Colonic mucosa (tissue), 4 donors: ENCODE results near the gene HPSE. TPM values are rescaled to one million over a fixed set of nuclear protein-coding genes. Genes with fewer than 3 reads are reported as not detected.

Source experiments
- DNase-seq: peaks from one replicate; pipeline ENCODE4 v3.0.0-alpha.2; 2020
- H3K27ac ChIP-seq: fragments of 200-600 bp; one replicate; pipeline ENCODE4 v1.8.0; 2021
- H3K27me3 ChIP-seq: fragments of 200-600 bp; one replicate; pipeline ENCODE4 v1.8.0; 2021
- H3K36me3 ChIP-seq: fragments of 200-600 bp; one replicate; pipeline ENCODE4 v1.8.0; 2021
- H3K4me1 ChIP-seq: fragments of 200-600 bp; one replicate; pipeline ENCODE4 v1.8.0; 2021; ENCODE audit warnings: mild to moderate bottlenecking
- H3K4me3 ChIP-seq: fragments of 200-600 bp; one replicate; pipeline ENCODE4 v1.8.0; 2021
- H3K9ac ChIP-seq, 2 donors: one replicate each; pipeline ENCODE4 v1.7.0; 2013; ENCODE audit warnings: control low read depth in 2 of 2, low read depth in 2 of 2, low read length in 2 of 2
- H3K9me3 ChIP-seq: fragments of 200-600 bp; one replicate; pipeline ENCODE4 v1.8.0; 2021
- intact Hi-C: fragments of 100-400 bp; cut with DNase I; formaldehyde crosslinking; loops from one replicate; pipeline ENCODE4 v1.14.1; 2022
- total RNA-seq, 2 donors: library from RNA; stranded (reverse); fragmentation: NEBNext Ultra II Directional in 1 of 2; extraction: Animal tissue kit (Norgen Biotek cat#: 25700) in 1 of 2; gene quantifications; one replicate each; pipeline ENCODE4 v1.2.1, GENCODE V29; 2021
- TF ChIP-seq, protein P1 (sequence below): fragments of 200-600 bp; IDR thresholded peaks from one replicate; pipeline ENCODE4 v1.8.0; 2022; ENCODE audit warnings: antibody characterized with exemption, mild to moderate bottlenecking
- donor health status: healthy.
- donor health status: DM: no; HTN: no; CAD: no.
- donor health status: DM: no; HTN: no; CAD: no.

Gene HPSE
- total RNA-seq, 2 donors from 2014 or later, result 11.7 to 16.7 TPM

DNA sequence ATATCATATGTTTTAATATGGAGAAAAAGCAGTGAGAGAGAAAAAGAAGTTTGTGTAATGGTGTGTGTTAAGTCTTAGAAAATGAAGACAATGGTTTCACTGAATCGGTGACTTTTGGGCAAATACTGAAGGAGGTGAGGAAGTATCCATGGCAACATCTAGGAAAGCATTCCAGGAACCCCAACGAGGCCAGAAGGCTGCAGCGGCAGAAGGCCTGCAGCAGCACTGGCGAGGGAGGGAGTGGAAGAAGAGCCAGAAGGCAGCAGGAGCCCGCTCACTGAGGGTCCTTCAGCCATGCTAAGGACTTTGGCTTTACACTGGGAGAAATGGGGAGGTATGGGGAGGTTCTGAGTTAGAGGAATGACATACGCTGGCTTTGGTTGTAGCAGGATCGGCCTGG lies 76.8 kb downstream of the HPSE start:
- Histone ChIP-seq H3K9me3 (no peaks in the 10 kb centered on the region), H3K4me3 (no peak overlapping the region), H3K36me3 (no peaks in the 10 kb centered on the region), H3K9ac (no peak overlapping the region), H3K27me3 (no peaks in the 10 kb centered on the region), H3K27ac (peak overlapping the region; percentile 13), H3K4me1 (peaks cover 4% of the 10 kb centered on the region)
- TF ChIP-seq, protein P1, sequence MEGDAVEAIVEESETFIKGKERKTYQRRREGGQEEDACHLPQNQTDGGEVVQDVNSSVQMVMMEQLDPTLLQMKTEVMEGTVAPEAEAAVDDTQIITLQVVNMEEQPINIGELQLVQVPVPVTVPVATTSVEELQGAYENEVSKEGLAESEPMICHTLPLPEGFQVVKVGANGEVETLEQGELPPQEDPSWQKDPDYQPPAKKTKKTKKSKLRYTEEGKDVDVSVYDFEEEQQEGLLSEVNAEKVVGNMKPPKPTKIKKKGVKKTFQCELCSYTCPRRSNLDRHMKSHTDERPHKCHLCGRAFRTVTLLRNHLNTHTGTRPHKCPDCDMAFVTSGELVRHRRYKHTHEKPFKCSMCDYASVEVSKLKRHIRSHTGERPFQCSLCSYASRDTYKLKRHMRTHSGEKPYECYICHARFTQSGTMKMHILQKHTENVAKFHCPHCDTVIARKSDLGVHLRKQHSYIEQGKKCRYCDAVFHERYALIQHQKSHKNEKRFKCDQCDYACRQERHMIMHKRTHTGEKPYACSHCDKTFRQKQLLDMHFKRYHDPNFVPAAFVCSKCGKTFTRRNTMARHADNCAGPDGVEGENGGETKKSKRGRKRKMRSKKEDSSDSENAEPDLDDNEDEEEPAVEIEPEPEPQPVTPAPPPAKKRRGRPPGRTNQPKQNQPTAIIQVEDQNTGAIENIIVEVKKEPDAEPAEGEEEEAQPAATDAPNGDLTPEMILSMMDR, result no peak
- DNase-seq, result no peak
- intact Hi-C loops, result no loop called here

DNA sequence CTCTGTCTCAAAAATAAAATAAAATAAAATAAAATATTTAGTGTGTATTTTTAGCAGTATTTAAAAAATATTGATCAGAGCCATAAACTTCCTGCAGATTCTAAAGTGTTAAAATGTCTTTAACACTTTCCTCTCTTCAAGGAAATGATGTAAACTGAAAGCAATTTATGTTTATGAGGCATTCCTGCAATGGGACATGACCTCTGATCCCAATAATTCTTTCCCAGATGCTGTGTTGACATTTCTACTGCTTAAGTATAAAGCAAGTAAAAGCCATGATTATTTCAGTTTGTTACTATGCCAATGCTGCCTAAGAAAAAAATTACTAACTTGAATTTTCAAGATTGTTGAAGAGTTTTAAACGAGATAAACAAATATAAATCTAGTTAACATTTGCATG lies 79.1 kb downstream of the HPSE start:
- no peak overlapping the region for H3K9ac ChIP-seq
- TF ChIP-seq, protein P1, result no peak
- H3K4me1 ChIP-seq, result no peaks in the 10 kb centered on the region
- H3K27ac ChIP-seq, result peak overlapping the region; percentile 76
- intact Hi-C loops, result no loop called here
- H3K36me3 ChIP-seq, result no peaks in the 10 kb centered on the region
- no peaks in the 10 kb centered on the region for H3K27me3 ChIP-seq
- no peak for DNase-seq
- H3K9me3 ChIP-seq, result no peaks in the 10 kb centered on the region
- no peak overlapping the region for H3K4me3 ChIP-seq

- TF ChIP-seq, protein P1, result peak; percentile 83
- no peaks in the 10 kb centered on the region for H3K36me3 ChIP-seq
- no peaks in the 10 kb centered on the region for H3K4me1 ChIP-seq
- H3K9ac ChIP-seq, result peak overlapping the region in 1 of 2 donors; percentile 21
- no peak overlapping the region for H3K4me3 ChIP-seq
- intact Hi-C loops, result loop anchor here (5.0 kb wide), 2 partner anchors 51 to 141 kb away; partner anchors contain the start of gene PLAC8
- H3K27ac ChIP-seq, result peak overlapping the region; percentile 12
- H3K27me3 ChIP-seq, result no peaks in the 10 kb centered on the region
- no peaks in the 10 kb centered on the region for H3K9me3 ChIP-seq
- peak; percentile 93 for DNase-seq
These were observed 81.8 kb downstream of the HPSE start for GRCh38 chr4:83252782-83253405.

DNA sequence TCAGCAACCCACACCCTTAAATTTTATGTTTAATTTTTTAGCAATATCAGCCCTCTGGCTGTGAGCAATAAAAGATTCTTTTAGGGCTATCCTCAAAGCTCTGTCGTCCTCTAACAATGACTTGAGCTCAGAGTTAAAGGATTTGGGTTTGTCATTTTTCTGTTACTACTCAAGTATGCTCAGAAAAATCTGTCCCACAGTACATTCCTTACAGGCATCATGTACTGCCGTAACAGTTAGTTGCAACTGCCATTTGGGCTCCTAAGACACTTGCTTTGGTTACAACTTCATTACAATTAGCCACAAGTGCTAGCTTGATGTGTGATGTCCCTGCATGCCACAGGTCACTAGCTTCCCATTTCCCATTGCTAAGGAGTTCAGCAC lies 83.2 kb downstream of the HPSE start:
- Histone ChIP-seq H3K4me3 (no peak overlapping the region), H3K9me3 (no peaks in the 10 kb centered on the region), H3K36me3 (no peaks in the 10 kb centered on the region), H3K27me3 (no peaks in the 10 kb centered on the region), H3K27ac (no peak overlapping the region), H3K4me1 (peaks cover 5% of the 10 kb centered on the region), H3K9ac (no peak overlapping the region)
- TF ChIP-seq, protein P1, result no peak
- intact Hi-C loops, result loop anchor here (5.0 kb wide), 2 partner anchors 49 to 139 kb away; partner anchors contain the start of gene PLAC8
- no peak for DNase-seq

GRCh38 chr4:83250687-83251446 lies 83.8 kb downstream of the HPSE start:
- TF ChIP-seq, protein P1, result no peak
- Histone ChIP-seq H3K27ac (peak overlapping the region; percentile 42), H3K9me3 (no peaks in the 10 kb centered on the region), H3K9ac (no peak overlapping the region), H3K4me1 (peaks cover 5% of the 10 kb centered on the region), H3K4me3 (no peak overlapping the region), H3K27me3 (no peaks in the 10 kb centered on the region), H3K36me3 (no peaks in the 10 kb centered on the region)
- no peak for DNase-seq
- intact Hi-C loops, result loop anchor here (5.0 kb wide), 2 partner anchors 49 to 139 kb away; partner anchors contain the start of gene PLAC8
